NCI-H774 (cell line): ENCODE results near the gene ASTN2.

Source experiments
- DNase-seq: peaks from one replicate; lab custom pipeline; 2025; lab: John Stamatoyannopoulos, UW

The ASTN2 gene

GRCh38 chr9:117303643-117304230, 111.1 kb downstream of the ASTN2 start:
- DNase-seq: no peak

- no peak for DNase-seq
Observed at GRCh38 chr9:117302487-117302886, 112.4 kb downstream of the ASTN2 start.

- no peak for DNase-seq
Observed at GRCh38 chr9:117300371-117301110, 114.3 kb downstream of the ASTN2 start.

- DNase-seq: no peak
Observed at GRCh38 chr9:117296453-117296852, 118.4 kb downstream of the ASTN2 start.

GRCh38 chr9:117293206-117294114, 121.4 kb downstream of the ASTN2 start:
- DNase-seq: no peak

GRCh38 chr9:117290856-117291622, 123.8 kb downstream of the ASTN2 start:
- DNase-seq: no peak

GRCh38 chr9:117290306-117290840, 124.5 kb downstream of the ASTN2 start:
- DNase-seq: no peak

- no peak for DNase-seq
Observed at GRCh38 chr9:117286245-117286644, 128.6 kb downstream of the ASTN2 start.

GRCh38 chr9:117284414-117284813, 130.4 kb downstream of the ASTN2 start:
- DNase-seq: no peak

GRCh38 chr9:117282541-117282940, 132.3 kb downstream of the ASTN2 start:
- no peak for DNase-seq

- DNase-seq: no peak
Observed at GRCh38 chr9:117278471-117279035, 136.3 kb downstream of the ASTN2 start.

GRCh38 chr9:117278020-117278419, 136.8 kb downstream of the ASTN2 start:
- DNase-seq: peak; percentile 76

- DNase-seq: peak; percentile 32
Observed at GRCh38 chr9:117276444-117276843, 138.4 kb downstream of the ASTN2 start.

GRCh38 chr9:117273612-117274011, 141.2 kb downstream of the ASTN2 start:
- DNase-seq: no peak

- DNase-seq: no peak
Observed at GRCh38 chr9:117268847-117269446, 145.9 kb downstream of the ASTN2 start.

- DNase-seq: no peak
Observed at GRCh38 chr9:117266855-117267497, 147.9 kb downstream of the ASTN2 start.

- no peak for DNase-seq
Observed at GRCh38 chr9:117265253-117265652, 149.6 kb downstream of the ASTN2 start.

GRCh38 chr9:117258184-117258866, 156.5 kb downstream of the ASTN2 start:
- no peak for DNase-seq

GRCh38 chr9:117253261-117253660, 161.6 kb downstream of the ASTN2 start:
- DNase-seq: no peak
